Fibroblast of skin of scalp (primary cell): ENCODE results near the gene TK2.
"Not testable (repeated sequence)": the region's sequence is repeated elsewhere in the genome, so short reads cannot be mapped to it uniquely, and the experiment has no call there.

Experiments used
- DNase-seq: peaks from one replicate; pipeline ENCODE4 v3.0.0-alpha.2; 2013

Gene TK2

DNA sequence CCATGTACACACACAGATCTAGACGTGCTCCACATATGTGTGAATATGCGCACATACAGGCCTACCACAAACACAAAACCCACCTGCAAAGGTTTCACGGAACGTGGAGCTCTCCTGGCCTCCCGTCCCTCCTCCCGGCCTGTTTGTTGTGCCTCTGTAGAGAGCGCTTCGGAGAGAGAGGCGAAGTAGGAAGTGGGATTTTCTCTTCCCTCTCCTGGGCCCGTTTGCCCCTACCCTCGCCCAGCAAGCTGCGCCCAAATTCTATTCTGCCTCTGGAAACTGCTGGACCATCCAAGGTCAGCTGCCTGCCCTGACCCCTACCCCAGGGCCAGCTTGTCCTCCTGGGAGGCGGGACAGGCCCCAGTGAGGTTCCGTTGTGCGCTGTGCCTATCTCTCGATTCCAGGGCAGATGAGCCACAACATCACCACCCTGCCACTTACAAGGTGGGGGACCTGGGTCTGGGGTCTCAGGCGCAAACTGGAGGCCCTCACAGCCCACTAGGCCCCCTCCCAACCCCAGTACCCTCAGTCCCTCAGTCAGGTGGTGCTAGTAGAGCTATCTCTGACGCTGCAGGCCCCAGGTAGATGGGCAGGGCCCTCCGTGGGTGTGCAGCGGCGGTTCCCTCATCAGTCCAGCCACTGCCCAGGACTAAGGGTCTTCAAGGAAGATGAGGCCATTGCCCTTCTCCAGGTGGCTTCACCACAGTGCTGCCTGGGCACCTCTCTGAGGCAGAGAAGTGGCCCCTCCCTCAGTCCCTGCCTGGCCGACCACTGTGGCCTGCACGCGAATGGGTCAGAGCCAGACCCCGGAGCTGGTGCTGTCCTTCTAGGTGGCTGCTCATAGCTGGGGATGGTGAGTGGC, 68.6 kb downstream of the TK2 start:
- DNase-seq = no peak

DNA sequence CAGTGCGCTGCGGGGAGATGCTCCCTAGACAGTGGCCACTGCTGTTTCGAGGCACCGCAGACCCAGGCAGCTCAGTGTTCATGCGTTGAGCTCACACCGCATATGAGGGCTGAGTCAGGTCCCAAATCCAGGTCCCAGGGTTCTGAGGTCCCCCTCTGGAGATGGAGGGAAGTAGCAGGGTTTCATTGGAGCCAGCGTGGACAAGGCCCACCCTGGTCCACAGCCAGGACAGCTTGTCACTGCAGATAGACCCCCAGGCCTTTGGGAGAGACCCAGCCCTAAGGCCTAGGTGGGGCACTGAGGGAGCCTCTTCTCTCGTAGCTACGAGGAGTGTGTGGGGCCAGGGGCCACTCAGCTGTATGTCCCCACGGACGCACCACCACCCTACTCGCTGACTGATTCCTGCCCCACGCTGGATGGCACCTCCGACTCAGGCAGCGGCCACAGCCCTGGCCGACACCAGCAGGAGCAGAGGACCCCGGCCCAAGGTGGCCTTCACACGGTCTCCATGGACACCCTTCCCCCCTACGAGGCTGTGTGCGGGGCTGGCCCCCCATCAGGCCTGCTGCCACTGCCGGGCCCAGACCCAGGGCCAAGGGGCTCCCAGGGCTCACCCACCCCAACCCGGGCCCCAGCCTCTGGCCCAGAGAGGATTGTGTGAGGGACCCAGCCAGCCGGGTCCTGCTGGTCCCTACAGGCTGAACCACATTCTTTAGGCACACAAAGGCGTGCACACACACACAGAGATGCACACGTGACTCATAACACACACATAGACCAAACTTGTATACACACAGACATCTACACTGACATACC, 69.4 kb downstream of the TK2 start:
- DNase-seq = no peak

DNA sequence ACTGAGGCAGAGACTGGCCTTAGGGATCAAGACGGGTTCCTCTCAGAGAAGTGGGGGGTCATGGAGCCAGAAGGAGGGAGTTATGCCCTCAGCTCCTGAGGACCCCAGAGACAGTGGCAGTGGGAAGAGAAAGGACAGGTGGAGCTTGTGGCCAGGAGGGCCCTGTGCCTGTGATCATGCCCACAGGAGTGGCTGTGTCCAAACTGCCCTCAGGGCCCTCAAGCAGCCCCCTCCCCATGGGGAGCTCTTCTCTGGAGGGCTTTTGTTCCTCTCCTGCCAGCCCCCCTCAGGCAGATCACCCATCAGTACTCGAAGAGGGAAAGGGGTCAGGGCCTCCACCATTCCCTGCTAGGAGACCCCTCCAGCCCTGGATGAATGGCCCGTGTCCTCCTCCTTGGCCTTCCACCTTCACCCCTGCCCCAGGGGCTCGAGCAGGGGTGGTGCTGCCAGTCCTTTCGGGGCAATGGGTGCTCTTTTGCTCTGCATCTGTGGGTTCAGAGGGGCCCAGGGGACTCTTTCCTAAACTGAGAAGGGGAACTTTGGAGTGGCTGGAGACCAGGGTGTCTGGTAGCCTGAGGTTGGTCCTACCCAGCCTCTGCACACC, 70.2 kb downstream of the TK2 start:
- no peak for DNase-seq

DNA sequence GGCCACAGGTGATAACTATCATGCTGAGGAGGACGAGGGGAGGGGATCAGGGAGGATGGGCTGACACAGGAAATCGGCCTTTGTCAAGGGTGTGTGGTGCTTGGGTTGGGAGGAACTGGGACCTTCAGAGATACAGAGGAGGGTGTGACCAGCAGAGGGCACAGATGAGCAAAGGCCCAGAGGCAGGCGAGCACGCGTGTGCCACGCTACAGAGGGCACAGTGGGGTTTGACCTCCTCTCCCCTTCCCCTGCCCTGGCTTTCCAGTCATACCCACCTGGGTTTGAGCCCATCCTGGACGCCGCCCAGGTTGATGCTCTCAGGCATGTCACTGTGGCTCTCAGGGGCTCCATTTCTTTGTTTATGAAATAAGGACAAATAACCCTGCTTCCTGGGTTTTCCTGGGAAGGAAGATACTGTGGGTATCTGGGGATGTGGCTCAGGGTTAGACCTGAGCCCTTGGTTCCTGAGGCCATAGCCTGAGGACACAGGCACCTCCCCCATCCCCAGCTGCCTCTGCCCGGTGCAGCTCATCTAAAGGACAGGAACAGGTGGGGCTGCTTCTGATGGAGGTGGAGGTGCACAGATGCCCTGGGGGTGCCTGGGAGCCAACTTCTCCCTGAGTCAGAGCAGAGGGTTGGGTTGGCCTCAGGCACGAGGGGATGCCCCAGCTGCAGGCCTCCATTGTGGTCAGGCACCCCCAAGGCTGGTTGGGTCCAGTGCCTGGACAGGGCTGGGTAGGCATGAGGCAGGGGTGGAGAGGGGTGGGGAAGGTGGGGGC, 71.0 kb downstream of the TK2 start:
- DNase-seq = peak; percentile 54

DNA sequence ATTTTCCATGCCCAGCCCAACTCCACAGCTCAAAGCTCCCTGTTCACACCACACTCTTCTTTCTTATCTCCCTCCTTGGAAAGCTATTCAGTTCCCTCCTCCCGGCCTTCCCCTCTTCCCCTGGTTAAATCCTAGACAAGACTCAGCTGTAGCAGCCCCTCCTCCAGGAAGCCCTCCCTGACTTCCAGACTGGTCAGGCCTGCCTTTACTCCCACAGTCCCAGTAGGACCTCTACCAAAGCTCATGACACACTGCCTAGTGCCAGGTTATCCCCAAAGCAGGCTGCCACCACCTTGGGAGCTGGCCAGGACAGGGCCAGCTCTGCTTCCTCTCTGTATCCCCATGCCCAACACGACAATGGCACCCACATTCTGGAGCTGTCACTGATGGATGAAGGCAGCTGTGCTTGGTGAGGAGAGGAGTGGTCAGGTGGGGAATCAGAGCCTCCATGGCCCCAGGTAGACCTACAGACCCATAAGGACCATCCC, 72.8 kb downstream of the TK2 start:
- no peak for DNase-seq

DNA sequence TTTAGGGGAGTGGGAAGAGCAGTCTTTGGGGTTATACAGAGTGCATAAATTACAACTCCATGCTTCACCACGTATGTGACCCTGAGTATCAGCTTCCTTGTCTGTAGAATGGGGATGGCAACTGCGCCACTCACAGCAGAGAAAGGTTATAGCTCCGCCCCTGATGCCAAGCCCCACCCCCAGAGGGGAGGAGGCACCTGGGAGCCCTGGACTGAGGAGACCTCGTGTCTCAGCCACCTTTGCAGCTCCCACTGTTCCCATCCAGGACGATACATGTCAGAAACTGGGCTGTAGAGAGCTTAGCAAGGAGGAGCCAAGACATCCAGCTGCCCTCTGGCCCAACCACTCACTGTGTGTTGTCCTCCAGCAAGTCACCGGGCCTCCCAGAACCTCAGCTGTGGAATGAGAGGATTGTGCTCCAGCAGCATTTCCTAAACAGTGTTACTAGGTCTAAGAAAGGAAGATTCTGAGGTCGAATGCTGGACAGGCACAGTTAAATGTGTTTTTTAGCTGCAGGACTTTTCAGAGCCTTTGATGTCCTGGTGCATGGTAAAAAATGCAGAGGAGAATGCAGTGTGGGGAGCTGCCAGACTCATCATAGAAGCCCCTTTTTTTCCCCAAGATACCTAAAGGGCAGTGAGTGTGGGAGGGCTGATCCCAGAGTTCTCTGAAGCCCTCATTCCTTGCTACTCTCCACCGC, 73.4 kb downstream of the TK2 start:
- no peak for DNase-seq

DNA sequence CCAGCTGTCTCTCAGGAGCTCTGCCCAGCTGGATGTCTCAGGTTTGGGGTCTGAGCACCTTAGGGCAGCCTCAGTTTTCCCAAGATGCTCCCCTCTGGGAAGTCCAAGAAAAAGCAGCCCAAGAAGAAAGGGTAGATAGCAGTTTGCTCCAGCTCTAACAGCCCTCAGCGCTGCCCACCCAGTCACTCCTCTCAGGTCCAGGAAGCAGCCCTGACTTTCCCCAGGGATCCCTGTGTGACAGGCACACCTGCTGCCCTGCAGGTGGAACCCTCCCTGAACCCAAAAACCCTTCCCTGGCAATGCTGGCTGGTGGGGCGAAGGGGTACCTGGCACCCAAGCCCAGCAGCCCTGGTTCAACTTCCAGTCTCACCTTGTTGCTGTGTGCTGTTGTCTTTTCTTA, 74.7 kb downstream of the TK2 start:
- no peak for DNase-seq

DNA sequence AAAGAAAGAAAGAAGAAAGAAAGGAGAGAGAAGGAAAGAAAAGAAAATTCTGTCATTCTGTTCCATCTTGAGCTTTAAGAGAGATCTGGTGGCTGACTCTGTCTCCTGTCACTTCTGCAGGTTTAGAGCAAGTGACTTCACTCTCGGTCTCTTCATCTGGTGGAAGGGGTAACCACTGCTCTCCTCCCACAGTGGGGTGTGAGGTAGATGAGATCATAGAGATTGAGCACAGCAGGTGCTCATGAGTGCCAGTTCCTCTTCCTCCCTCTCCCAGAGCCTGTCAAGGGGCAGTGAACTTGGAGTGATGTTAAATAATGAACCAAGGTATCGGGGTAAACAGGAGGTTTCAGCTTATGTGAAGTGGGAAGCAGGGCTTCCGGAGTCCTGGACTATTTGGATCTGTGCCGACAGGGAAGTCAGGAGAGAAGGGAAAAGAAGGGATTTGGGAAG, 75.1 kb downstream of the TK2 start:
- DNase-seq = no peak

DNA sequence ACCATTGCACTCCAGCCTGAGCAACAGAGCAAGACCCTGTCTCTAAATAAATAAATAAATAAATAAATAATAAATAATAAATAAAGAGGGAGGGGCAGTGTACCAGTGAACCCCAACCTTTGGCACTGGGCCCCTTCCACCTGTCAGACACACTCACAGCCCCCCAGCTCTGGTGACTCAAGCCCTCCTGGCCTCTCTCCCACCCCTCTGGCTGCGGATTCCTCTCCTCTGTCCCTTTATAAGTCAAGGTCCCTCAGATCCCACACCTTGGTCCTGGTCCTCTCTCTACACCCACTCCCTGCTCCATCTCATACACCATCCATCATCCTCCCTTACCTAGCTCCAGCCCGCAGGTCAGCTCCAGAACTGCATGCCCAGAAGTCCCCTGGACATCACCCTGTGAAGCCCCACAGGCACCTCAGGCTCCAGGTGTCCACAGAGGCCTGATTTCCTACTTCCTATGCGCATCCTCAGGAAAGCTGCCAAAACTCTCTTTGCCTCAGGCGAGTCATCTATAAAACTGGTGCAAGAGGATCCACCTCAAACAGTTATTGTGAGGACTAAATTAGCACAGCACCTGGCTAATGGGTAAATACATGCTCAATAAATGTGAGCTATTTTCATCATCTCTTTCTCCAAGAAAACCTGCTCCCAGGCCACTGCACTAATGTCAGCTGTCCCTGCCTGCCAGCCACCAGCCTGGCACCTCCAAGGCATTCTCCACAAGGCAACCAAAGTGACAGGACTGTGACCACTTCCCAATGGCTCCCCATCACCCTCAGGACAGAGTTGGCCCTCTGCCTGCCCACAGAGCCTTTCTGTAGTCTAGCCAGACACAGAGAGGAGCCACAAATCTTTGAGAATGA, 76.0 kb downstream of the TK2 start:
- no peak for DNase-seq

DNA sequence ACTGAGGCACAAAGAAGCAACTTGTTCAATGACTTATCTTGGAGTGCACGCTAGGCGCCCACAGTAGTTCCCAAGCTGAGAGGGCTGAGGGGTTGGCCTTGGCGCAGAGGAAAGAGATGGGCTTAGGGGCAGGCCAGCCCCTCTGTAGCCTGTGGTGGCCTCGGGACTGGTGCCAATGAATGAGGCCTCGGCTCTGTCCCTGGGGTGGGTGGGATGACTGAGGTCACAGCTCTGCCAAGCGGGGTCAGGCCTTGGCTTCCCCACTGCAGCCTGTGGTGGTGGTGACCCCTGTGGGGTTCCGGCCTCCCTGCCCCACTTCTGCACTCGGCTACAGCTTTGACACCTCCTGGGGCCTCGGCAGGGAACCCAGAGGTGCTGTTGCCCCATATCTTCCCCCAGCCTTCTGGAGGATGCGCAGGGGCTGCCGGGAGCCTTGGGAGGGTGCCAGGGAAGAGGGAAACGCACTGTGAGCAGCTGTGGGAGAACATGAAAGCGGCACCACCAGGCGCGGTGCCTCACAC, 76.8 kb downstream of the TK2 start:
- no peak for DNase-seq

DNA sequence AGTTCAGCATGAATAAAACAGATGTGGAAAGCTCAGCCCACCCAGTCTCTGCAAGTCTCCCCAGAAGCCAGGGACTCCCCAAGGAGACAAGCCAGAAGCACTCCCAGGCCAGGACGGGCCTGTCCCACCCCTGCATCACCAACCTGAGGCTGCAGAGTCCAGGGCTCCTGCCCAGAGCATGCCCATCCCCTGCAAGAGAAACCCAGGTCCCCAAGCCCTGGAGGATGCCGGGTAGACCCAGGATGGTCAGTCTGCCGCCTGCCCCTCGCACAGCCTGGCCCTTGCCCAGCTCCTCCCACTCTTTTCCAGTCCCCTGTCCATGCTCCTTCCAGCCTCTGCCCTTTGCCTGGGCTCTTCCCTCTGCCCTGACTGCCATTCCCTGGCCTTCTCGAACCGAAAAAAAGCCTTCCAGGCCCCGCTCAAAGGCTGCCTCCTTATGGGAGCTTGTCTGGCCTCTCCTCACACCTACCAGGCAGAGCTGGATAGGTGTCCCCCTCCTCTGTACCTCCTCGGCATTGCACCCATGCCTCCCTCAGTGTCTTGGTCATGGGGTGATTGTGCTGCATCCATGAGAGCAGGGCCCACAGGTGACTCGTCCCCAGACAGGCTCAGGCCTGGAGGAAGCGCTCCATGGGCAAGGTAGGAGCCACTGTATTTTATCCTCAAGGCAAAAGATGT, 78.1 kb downstream of the TK2 start:
- DNase-seq = no peak

DNA sequence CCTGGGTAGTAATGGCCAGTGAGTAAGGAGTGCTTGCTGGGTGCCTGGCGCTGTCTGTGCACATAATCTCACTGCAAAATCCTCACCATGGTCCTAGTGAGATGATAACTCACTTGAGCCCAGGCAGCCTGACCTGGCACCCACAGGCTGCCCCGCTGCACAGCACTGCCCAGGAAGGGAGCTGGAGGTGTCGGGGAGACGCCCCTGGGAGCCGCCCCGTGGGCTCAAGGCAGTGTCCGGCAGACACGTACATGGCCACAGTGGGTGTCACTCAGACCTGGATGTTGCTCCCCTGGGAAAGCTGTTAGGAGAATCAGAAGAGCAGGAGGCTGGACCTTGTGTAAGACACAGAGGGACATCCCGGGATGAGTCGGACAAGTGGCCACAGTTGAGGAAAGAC, 78.7 kb downstream of the TK2 start:
- DNase-seq = no peak

DNA sequence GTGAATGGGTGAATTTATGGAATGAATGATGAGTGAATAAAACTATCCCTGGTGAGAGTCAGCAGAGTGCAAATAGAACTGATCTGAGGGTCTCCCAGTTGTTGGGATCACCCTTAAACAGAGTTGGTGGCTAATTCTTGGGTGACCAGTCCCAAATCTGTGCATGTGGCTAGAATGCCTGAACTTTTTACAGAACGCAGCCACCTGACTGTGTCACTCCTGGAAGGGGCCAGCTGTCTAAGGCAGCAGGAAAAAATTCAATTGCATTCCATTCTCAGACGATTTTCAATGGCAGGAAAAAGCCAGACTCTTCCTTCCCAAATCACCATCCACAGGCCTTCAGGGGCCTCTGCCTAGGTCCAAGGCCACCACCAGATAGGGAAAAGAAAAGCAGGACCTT, 79.4 kb downstream of the TK2 start:
- no peak for DNase-seq

DNA sequence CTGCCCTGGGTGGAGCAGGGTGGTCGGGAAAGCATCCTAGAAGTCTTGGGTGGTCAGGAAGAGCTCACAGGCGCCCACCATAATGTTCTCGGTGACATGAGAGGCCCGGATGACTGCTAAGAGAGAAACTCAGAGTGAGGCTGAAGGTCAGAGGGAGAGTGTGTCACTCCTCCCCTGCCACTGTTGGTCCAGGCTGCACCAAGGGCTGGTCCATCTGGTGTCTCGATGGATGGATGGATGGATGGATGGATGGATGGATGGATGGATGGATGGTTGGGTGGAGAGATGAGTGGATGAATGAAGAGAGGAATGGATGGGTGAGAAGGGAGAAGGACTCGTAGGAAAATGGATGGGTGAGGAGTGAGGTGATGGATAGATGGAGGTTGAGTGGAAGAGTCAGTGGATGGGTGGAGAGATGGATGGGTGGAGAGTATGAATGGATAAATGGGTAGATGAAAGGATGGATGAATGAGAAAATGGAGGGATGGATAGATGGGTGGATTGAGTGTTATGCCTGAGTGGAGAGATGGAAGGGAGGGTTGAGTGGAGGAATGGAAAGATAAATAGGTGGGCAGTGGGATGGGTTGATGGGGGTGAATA, 79.9 kb downstream of the TK2 start:
- DNase-seq = no peak

DNA sequence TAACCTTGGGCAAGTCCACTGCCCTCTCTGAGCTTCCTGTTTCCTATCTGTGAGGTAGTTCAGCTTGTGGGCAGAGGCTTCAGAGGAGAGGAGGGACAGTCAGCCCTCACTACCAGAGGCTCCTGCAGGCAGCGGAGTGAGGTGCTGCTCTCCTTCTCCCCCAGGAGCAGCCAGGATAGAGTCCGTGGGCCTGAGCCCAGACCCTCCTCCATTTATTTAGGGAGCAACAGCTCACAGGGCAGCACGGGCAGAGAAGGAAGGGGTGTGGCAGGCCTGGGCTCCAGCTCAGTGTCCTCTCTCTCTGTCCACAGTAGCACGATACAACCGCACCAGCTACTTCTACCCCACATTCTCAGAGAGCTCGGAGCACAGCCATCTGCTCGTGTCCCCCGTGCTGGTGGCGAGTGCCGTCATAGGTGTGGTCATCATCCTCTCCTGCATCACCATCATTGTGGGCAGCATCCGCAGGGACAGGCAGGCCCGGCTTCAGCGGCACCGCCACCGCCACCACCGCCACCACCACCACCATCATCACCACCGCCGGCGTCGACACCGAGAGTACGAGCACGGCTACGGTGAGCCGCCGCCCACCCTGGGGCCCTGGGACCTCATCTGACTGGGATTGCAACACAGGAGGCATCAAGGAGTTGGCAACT, 80.5 kb downstream of the TK2 start:
- no peak for DNase-seq

DNA sequence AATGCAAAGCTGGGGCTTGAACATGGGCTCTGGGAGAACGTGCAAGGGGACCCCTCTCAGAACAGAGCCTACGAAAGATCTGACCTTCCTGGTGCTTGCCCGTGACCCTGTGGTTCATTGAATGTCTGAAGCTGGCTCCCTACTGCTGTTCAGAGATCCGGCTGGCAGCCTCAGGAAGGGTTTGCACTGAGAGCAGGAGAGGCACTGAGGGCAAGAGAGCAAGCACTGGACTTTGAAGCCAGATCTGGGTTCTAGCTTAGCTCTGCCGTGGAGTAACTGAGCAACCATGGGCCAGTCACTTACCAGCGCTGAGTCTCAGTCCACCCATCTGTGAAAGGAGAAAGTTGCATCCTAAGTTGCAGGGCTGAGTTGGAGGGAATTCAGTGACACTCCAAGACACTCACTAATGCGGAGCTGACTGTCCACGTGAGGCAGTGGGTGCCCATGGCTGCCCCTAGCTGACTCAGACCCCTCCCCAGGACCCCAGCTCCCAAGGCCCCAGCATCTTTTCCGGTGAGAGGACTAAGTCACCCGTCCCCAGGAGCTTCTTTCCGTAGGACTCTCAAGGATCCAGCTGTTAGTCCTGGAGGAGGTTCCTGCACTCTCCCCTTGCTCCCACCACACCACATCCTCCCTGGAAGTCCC, 81.5 kb downstream of the TK2 start:
- DNase-seq = no peak

DNA sequence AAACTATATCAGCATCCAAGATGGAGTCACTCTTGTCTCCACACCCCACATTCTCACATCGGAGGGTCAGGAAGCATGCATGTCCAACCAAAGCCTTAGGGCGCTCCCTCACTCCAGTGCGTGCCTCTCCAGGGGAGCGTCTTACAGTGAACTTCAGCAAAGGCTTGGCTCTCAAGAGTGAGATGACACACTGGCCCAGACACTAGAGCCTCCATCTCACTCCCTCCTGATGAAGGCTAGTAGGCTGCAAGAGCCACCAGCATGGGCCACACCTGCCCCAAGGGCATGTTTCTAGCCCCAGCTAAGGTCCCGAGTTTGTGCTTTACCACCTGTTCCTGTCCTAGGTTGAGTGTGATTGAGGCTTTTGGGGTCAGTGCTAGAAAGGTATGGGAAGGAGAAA, 82.3 kb downstream of the TK2 start:
- DNase-seq = no peak

DNA sequence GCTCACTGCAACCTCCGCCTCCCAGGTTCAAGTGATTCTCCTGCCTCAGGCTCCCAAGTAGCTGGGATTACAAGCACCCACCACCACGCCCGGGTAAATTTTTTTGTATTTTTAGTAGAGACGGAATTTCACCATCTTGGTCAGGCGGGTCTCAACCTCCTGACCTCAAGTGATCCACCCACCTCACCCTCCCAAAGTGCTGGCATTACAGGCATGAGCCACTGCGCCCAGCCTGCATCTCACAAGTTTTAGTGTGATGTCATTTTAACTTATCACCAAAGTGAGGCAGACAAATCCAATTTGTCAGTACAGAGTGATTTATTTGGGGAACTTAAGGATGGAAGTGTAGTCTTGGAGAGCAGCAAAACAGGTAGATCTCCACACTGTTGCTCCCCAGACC, 83.3 kb downstream of the TK2 start:
- not testable (repeated sequence) for DNase-seq
